Esophagus squamous epithelium (tissue), 5 donors: Measurements from ENCODE around the gene TMEM80. TPM values are rescaled to one million over a fixed set of nuclear protein-coding genes. Genes with fewer than 3 reads are reported as not detected.

Experiments used
- DNase-seq: peaks from one replicate; lab custom pipeline; 2025; lab: John Stamatoyannopoulos, UW
- H3K27ac ChIP-seq, 4 donors: fragments of 200-600 bp; sonication (generic); one replicate each; pipeline ENCODE4 v1.5.1; 2016 to 2019; ENCODE audit warnings: mild to moderate bottlenecking in 1 of 4
- H3K27me3 ChIP-seq, 4 donors: fragments of 200-600 bp; sonication (generic); 1 replicate in 3 of 4; 2 replicates in 1 of 4; pipeline versions ENCODE4 v1.5.1 to v1.6.0; 2017 to 2021; ENCODE audit warnings: antibody characterized with exemption in 1 of 4
- H3K36me3 ChIP-seq, 3 donors: fragments of 200-600 bp; sonication (generic); one replicate each; pipeline ENCODE4 v1.5.1; 2016 to 2019
- H3K4me1 ChIP-seq, 3 donors: fragments of 200-600 bp; sonication (generic); one replicate each; pipeline ENCODE4 v1.5.1; 2017 to 2019
- H3K4me3 ChIP-seq, 4 donors: fragments of 200-600 bp; sonication (generic); 1 replicate in 3 of 4; 2 replicates in 1 of 4; pipeline ENCODE4 v1.5.1; 2016 to 2019; ENCODE audit warnings: mild to moderate bottlenecking in 2 of 4, moderate library complexity in 1 of 4
- H3K9me3 ChIP-seq, 3 donors: fragments of 200-600 bp; sonication (generic); one replicate each; pipeline ENCODE4 v1.5.1; 2016 to 2019
- CTCF ChIP-seq, 6 experiments: fragments of 450-650 bp in 4 of 6; fragments of 200-600 bp in 2 of 6; sonication (generic) in 2 of 6; IDR thresholded peaks; one replicate each; pipeline ENCODE4 v1.5.1; 2016 to 2019; ENCODE audit warnings: antibody characterized with exemption in 6 of 6, mild to moderate bottlenecking in 4 of 6, moderate library complexity in 4 of 6
- POLR2A ChIP-seq, 4 donors: fragments of 450-650 bp; IDR thresholded peaks; one replicate each; pipeline ENCODE4 v1.6.1; 2017; ENCODE audit warnings: antibody characterized with exemption in 4 of 4, mild to moderate bottlenecking in 4 of 4, moderate library complexity in 3 of 4
- WGBS, 2 donors: methylation state at CpG; one replicate each; pipeline ENCODE4 v1.1.5; 2018; 5-methylcytosine and 5-hydroxymethylcytosine counted together
- intact Hi-C: fragments of 100-400 bp; cut with DNase I; formaldehyde crosslinking; loops from one replicate; pipeline ENCODE4 v1.15.0; 2022
- total RNA-seq, 4 donors: library from RNA; depleted of rRNA; stranded (reverse); fragments of >200 nt; gene quantifications; one replicate each; pipeline ENCODE4 v1.1.0, GENCODE V29; 2016
- donor health status: DM: yes; HTN: yes; CAD: no.

Gene TMEM80
- total RNA-seq, 4 donors from 2014 or later, result 16.1 to 55.3 (median 18.1) TPM

- no peak for DNase-seq
- H3K36me3 ChIP-seq, result peaks cover 4 to 27% (median 6%) of the 10 kb centered on the region in 3 donors
- peak overlapping the region; percentile 97 to 100 (median 100) for H3K27ac ChIP-seq
- no peak for TF ChIP-seq CTCF (IDR thresholded peaks at IDR 0.05)
- no peak for TF ChIP-seq POLR2A (IDR thresholded peaks at IDR 0.05)
- H3K27me3 ChIP-seq, result no peaks in the 10 kb centered on the region
- peak overlapping the region; percentile 4 to 87 (median 74) for H3K4me3 ChIP-seq
- 41 to 46% methylated on average over 11 to 18 of the region's 23 CpGs for WGBS, 2 donors
- peaks cover 29 to 58% (median 30%) of the 10 kb centered on the region in 3 donors for H3K4me1 ChIP-seq
- no peaks in the 10 kb centered on the region for H3K9me3 ChIP-seq
- intact Hi-C loops, result no loop called here
Observed at GRCh38 chr11:692824-693414, 2.7 kb upstream of the TMEM80 start.

- Histone ChIP-seq H3K4me3 (peak overlapping the region; percentile 4 to 87 (median 74)), H3K4me1 (peaks cover 34 to 63% (median 35%) of the 10 kb centered on the region in 3 donors), H3K9me3 (no peaks in the 10 kb centered on the region), H3K27me3 (no peaks in the 10 kb centered on the region), H3K36me3 (peaks cover 4 to 22% (median 6%) of the 10 kb centered on the region in 3 donors), H3K27ac (peak overlapping the region; percentile 97 to 100 (median 100))
- 9 to 19% methylated on average over 5 to 12 of the region's 13 CpGs for whole genome bisulfite sequencing, 2 donors
- TF ChIP-seq CTCF (IDR thresholded peaks at IDR 0.05), result no peak
- intact Hi-C loops, result no loop called here
- DNase-seq, result no peak
Observed at GRCh38 chr11:693415-693831, 2.2 kb upstream of the TMEM80 start.

GRCh38 chr11:693887-694562, 1.6 kb upstream of the TMEM80 start:
- no peak for DNase-seq
- Histone ChIP-seq H3K27ac (peak overlapping the region; percentile 97 to 100 (median 100)), H3K4me1 (peaks cover 39 to 69% (median 40%) of the 10 kb centered on the region in 3 donors), H3K9me3 (no peaks in the 10 kb centered on the region), H3K36me3 (peaks cover 4 to 22% (median 4%) of the 10 kb centered on the region in 3 donors), H3K27me3 (no peaks in the 10 kb centered on the region), H3K4me3 (peak overlapping the region; percentile 64 to 87 (median 74))
- intact Hi-C loops, result no loop called here
- TF ChIP-seq CTCF (IDR thresholded peaks at IDR 0.05) (no peak), POLR2A (IDR thresholded peaks at IDR 0.05) (no peak)
- WGBS, 2 donors, result 52 to 56% methylated on average over 10 to 11 of the region's 15 CpGs

- intact Hi-C loops, result no loop called here
Observed at GRCh38 chr11:694563-695287, 891 bp upstream of the TMEM80 start, which contains the start of gene DEAF1. Gene DEAF1 (minus strand): TSS chr11:695222. CDS start chr11:695047, 175 bp downstream.

More at GRCh38 chr11:694563-695287, 891 bp upstream of the TMEM80 start, which contains the start of gene DEAF1:
- Histone ChIP-seq H3K27ac (peak within 1 kb of the TSS; percentile 97 to 100 (median 100)), H3K4me3 (peak within 1 kb of the TSS; percentile 64 to 87 (median 74)), H3K4me1 (peaks cover 39 to 76% (median 42%) of the 10 kb centered on the region in 3 donors), H3K36me3 (peaks cover 0 to 22% (median 2%) of the 10 kb centered on the region in 3 donors), H3K9me3 (no peaks in the 10 kb centered on the region), H3K27me3 (no peaks in the 10 kb centered on the region)
- 11 to 40% methylated on average over 1 to 20 of the region's 103 CpGs for WGBS, 2 donors
- TF ChIP-seq CTCF (IDR thresholded peaks at IDR 0.05) (peak in 3 of 6 experiments; percentile 9 to 11 (median 9)), POLR2A (IDR thresholded peaks at IDR 0.05) (peak in 2 of 4 donors; percentile 37 to 39)
- DNase-seq, result peak; percentile 65
